A549 (cell line): ENCODE results near the gene SEC24D. TPM values are rescaled to one million over a fixed set of nuclear protein-coding genes. Genes with fewer than 3 reads are reported as not detected.

ENCODE experiments used
- ATAC-seq, 2 experiments: fragments of 200-7000 bp in 1 of 2; fragments of >200 bp in 1 of 2; cut with Nextera tagmentation in 1 of 2; cut with Tn5 transposase in 1 of 2; 3 replicates each; pipeline versions ENCODE4 v1.8.0 to v1.9.1; 2018 to 2020; ENCODE audit warnings: mild to moderate bottlenecking in 1 of 2, moderate library complexity in 1 of 2
- CTCF ChIA-PET: fragments of 300-600 bp; sonication (Branson Sonifier 250); formaldehyde crosslinking; extraction: SDS; loops from one replicate; lab custom pipeline; 2021; ENCODE audit warnings: antibody characterized with exemption, inconsistent platforms; lab: Yijun Ruan, JAX
- POLR2A ChIA-PET: fragments of 350-600 bp; formaldehyde crosslinking; extraction: SDS; loops from one replicate; lab custom pipeline; 2021; ENCODE audit warnings: antibody characterized with exemption, inconsistent platforms; lab: Yijun Ruan, JAX
- DNase-seq, 2 experiments: peaks; one replicate each; pipeline versions ENCODE4 v3.0.0 to v3.0.0-alpha.2; 2011 to 2016; ENCODE audit warnings: low read depth in 1 of 2, low spot score in 1 of 2
- FAIRE-seq: peaks from 2 replicates; lab custom pipeline; 2011; peaks lifted over from hg19 to GRCh38; lab: Jason Lieb, UNC
- H3K27ac ChIP-seq, 2 experiments: fragments of >200 bp; sonication (Bioruptor Twin); formaldehyde crosslinking; 3 replicates each; pipeline ENCODE4 v1.5.1; 2016 to 2017
- H3K4me1 ChIP-seq: fragments of >200 bp; sonication (Bioruptor Twin); formaldehyde crosslinking; 3 replicates; pipeline ENCODE4 v1.6.1; 2016
- H3K4me2 ChIP-seq: fragments of >200 bp; sonication (Bioruptor Twin); formaldehyde crosslinking; 3 replicates; pipeline ENCODE4 v1.6.1; 2016
- H3K4me3 ChIP-seq: fragments of >200 bp; sonication (Bioruptor Twin); formaldehyde crosslinking; 3 replicates; pipeline ENCODE4 v1.5.1; 2016
- H3K9me3 ChIP-seq: fragments of >200 bp; sonication (Bioruptor Twin); formaldehyde crosslinking; 3 replicates; pipeline ENCODE4 v1.6.1; 2016
- CBX2 ChIP-seq: fragments of 200-600 bp; sonication (generic); IDR thresholded peaks from 2 replicates; pipeline ENCODE4 v1.6.1; 2016; ENCODE audit warnings: low read depth, mild to moderate bottlenecking, borderline replicate concordance
- EHMT2 ChIP-seq: fragments of 200-600 bp; sonication (generic); IDR thresholded peaks from 2 replicates; pipeline ENCODE4 v1.6.1; 2016; ENCODE audit warnings: antibody characterized with exemption, low read depth, mild to moderate bottlenecking, moderate library complexity
- FOSL2 ChIP-seq, 2 experiments: fragments of 450-650 bp in 1 of 2; fragments of >200 bp in 1 of 2; sonication (Bioruptor Twin) in 1 of 2; formaldehyde crosslinking; IDR thresholded peaks; 2 replicates each; pipeline versions ENCODE4 v1.5.0 to v1.6.1; 2016 to 2020; ENCODE audit warnings: mild to moderate bottlenecking in 1 of 2, moderate library complexity in 1 of 2
- HOXA7 ChIP-seq: fragments of 250-450 bp; sonication (Bioruptor Pico); IDR thresholded peaks from 2 replicates; pipeline ENCODE4 v1.5.0; 2020; ENCODE audit warnings: mild to moderate bottlenecking, moderate library complexity
- JUN ChIP-seq, 2 experiments: fragments of >200 bp; sonication (Bioruptor Twin); formaldehyde crosslinking; IDR thresholded peaks; 2 replicates in 1 of 2; 3 replicates in 1 of 2; pipeline ENCODE4 v1.6.1; 2016 to 2017
- MAFK ChIP-seq: fragments of 450-650 bp; IDR thresholded peaks from 2 replicates; pipeline ENCODE4 v1.6.1; 2014; ENCODE audit not compliant: partially characterized antibody
- NFE2L2 ChIP-seq: fragments of 150-350 bp; conservative IDR thresholded peaks from 2 replicates; pipeline ENCODE4 v1.6.1; 2014; ENCODE audit warnings: low read length
- NR3C1 ChIP-seq: fragments of >200 bp; sonication (Bioruptor Twin); formaldehyde crosslinking; IDR thresholded peaks from 3 replicates; pipeline ENCODE4 v1.6.1; 2017
- PHF8 ChIP-seq: fragments of 200-600 bp; sonication (generic); IDR thresholded peaks from 2 replicates; pipeline ENCODE4 v1.6.1; 2016; ENCODE audit warnings: low read depth, mild to moderate bottlenecking, antibody characterized with exemption, moderate library complexity, borderline replicate concordance
- RAD21 ChIP-seq, 2 experiments: fragments of >200 bp in 1 of 2; sonication (Bioruptor Twin) in 1 of 2; formaldehyde crosslinking in 1 of 2; IDR thresholded peaks in 1 of 2; conservative IDR thresholded peaks in 1 of 2; 2 replicates in 1 of 2; 3 replicates in 1 of 2; pipeline ENCODE4 v1.6.1; 2012 to 2018; ENCODE audit warnings: inconsistent platforms in 1 of 2
- RFX5 ChIP-seq: fragments of 450-650 bp; IDR thresholded peaks from 2 replicates; pipeline ENCODE4 v1.7.1; 2014; ENCODE audit warnings: antibody characterized with exemption, mild to moderate bottlenecking, moderate library complexity
- SREBF2 ChIP-seq: fragments of 450-650 bp; IDR thresholded peaks from 2 replicates; pipeline ENCODE4 v1.6.1; 2014; ENCODE audit warnings: mild to moderate bottlenecking, moderate library complexity
- TFCP2L1 ChIP-seq: fragments of 250-450 bp; sonication (Bioruptor Pico); IDR thresholded peaks from 2 replicates; pipeline ENCODE4 v1.5.0; 2021; ENCODE audit warnings: mild to moderate bottlenecking
- ZC3H11A ChIP-seq: fragments of 450-650 bp; IDR thresholded peaks from 2 replicates; pipeline ENCODE4 v1.6.1; 2014; ENCODE audit warnings: antibody characterized with exemption, mild to moderate bottlenecking
- WGBS: methylation state at CpG from one replicate; pipeline ENCODE4 v1.1.6; 2017; ENCODE audit errors: missing lambda C conversion rate; 5-methylcytosine and 5-hydroxymethylcytosine counted together
- polyA plus RNA-seq, 4 experiments: library from polyadenylated mRNA; depleted of rRNA in 3 of 4; stranded (reverse); fragments of >200 nt; fragmentation: RNase III in 1 of 4; extraction: RNeasy Plus Mini Kit Qiagen cat#74134 plus additional on column Dnase treatment in 1 of 4; gene quantifications; 2 replicates in 3 of 4; 3 replicates in 1 of 4; pipeline ENCODE4 v1.2.3, GENCODE V29; 2011 to 2017
- TF ChIP-seq, protein P1 (sequence below): IDR thresholded peaks from 2 replicates; pipeline ENCODE4 v1.6.1; 2012; ENCODE audit warnings: low read depth, borderline replicate concordance
- TF ChIP-seq, protein P2 (sequence below): fragments of 250-450 bp; sonication (Bioruptor Pico); IDR thresholded peaks from 2 replicates; pipeline ENCODE4 v1.5.0; 2021; ENCODE audit warnings: mild to moderate bottlenecking, moderate library complexity, borderline replicate concordance
- TF ChIP-seq, protein P3 (sequence below): fragments of 250-450 bp; sonication (Bioruptor Pico); IDR thresholded peaks from 2 replicates; pipeline ENCODE4 v1.5.0; 2020; ENCODE audit warnings: low read depth, mild to moderate bottlenecking, moderate library complexity
- TF ChIP-seq, protein P4 (sequence below): fragments of >200 bp; sonication (Bioruptor Twin); formaldehyde crosslinking; IDR thresholded peaks from 2 replicates; pipeline ENCODE4 v1.6.1; 2016
- TF ChIP-seq, protein P5 (sequence below): fragments of 450-650 bp; IDR thresholded peaks from 2 replicates; pipeline ENCODE4 v1.6.1; 2014; ENCODE audit warnings: antibody characterized with exemption
- TF ChIP-seq, protein P6 (sequence below): fragments of 200-600 bp; sonication (generic); IDR thresholded peaks from 2 replicates; pipeline ENCODE4 v1.6.1; 2016; ENCODE audit warnings: antibody characterized with exemption, mild to moderate bottlenecking, moderate library complexity
- TF ChIP-seq, protein P7 (sequence below): IDR thresholded peaks from 2 replicates; pipeline ENCODE4 v1.6.1; 2012

SEC24D gene
- polyA plus RNA-seq, 2 of the 4 experiments (the other 2 are of a cell fraction), result 12.8 to 15.6 TPM

DNA sequence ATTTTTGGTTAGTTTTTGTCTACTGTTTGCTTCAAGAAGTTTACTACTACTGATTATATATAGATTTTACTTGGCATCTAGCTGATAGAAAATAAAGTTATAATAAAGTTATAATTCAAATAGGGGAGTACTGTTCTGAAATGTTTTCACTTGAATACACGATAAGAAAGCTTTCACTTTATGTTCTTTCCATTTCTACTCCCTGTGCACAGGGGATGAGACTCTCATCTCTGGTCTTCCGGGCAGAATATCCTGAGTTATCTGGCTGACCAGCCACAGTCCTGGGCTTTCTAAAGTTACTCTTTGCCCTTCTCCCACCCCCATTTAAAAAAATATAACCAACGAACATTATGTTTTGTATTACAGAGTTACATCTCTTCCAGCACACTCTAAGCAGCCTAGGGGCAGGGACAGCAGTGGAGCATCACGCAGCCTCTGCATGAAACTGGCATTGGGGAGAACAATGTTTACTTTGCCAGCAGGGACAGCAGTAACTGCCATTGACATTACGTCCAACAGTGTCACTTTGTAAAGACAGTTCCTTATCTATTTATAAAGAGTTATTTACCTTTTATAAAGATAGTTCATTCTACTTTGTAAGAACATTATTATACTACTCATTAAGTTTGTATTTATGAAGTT, 86.5 kb downstream of the SEC24D start (continued):
- TF ChIP-seq, protein P1, sequence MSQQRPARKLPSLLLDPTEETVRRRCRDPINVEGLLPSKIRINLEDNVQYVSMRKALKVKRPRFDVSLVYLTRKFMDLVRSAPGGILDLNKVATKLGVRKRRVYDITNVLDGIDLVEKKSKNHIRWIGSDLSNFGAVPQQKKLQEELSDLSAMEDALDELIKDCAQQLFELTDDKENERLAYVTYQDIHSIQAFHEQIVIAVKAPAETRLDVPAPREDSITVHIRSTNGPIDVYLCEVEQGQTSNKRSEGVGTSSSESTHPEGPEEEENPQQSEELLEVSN, result no peak

DNA sequence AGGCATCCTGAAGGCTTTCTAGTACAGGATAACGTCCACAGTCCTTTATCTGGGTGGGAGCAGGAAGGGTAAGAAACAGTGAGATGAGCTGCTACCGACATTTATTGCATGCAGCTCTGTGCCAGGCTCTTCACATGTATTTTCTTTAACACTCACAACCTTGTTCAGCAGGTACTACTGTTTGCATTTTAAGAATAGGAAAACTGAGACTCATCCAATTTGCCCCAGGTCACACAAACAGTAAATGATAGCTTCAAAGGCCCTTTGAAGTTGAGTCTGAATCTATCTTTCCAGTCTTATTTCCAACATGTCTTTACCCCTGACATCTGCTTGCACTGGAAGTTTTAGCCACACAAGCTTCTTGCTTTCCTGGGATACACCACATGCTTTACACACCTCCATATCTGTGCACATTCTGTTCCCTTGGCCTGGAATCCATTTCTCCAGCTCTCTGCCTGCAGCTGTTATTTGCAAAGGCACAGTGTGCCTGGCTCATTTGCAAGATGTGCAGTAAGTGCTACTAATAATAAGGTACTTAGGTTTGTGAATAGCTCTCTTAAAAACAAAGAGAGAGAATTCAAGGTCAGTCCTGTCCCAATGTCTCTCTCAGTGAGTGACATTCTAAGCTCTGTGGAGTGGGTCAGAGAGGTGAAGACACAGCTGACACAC, 89.5 kb downstream of the SEC24D start:
- Histone ChIP-seq H3K4me3 (no peak overlapping the region), H3K9me3 (no peaks in the 10 kb centered on the region), H3K4me2 (no peak overlapping the region), H3K4me1 (no peaks in the 10 kb centered on the region), H3K27ac (no peak overlapping the region)
- ChIA-PET POLR2A (no interaction called here), CTCF (interaction anchor here (0.9 to 1.7 kb wide), 6 partner anchors 8 to 222 kb away, joined by 3 to 5 read pairs (median 4); partner anchors contain the start of gene SYNPO2)
- FAIRE-seq (no peak), ATAC-seq (no peak), DNase-seq (no peak)
- no peak for TF ChIP-seq TFCP2L1
- no peak for TF ChIP-seq RFX5
- TF ChIP-seq, protein P2, sequence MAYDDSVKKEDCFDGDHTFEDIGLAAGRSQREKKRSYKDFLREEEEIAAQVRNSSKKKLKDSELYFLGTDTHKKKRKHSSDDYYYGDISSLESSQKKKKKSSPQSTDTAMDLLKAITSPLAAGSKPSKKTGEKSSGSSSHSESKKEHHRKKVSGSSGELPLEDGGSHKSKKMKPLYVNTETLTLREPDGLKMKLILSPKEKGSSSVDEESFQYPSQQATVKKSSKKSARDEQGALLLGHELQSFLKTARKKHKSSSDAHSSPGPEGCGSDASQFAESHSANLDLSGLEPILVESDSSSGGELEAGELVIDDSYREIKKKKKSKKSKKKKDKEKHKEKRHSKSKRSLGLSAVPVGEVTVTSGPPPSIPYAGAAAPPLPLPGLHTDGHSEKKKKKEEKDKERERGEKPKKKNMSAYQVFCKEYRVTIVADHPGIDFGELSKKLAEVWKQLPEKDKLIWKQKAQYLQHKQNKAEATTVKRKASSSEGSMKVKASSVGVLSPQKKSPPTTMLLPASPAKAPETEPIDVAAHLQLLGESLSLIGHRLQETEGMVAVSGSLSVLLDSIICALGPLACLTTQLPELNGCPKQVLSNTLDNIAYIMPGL, result no peak
- TF ChIP-seq, protein P3, sequence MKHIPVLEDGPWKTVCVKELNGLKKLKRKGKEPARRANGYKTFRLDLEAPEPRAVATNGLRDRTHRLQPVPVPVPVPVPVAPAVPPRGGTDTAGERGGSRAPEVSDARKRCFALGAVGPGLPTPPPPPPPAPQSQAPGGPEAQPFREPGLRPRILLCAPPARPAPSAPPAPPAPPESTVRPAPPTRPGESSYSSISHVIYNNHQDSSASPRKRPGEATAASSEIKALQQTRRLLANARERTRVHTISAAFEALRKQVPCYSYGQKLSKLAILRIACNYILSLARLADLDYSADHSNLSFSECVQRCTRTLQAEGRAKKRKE (CRISPR knock-in tag), result no peak
- no peak for TF ChIP-seq FOSL2 (IDR thresholded peaks at IDR 0.05)
- no peak for TF ChIP-seq FOSL2 (CRISPR knock-in tag; IDR thresholded peaks at IDR 0.05)
- no peak for TF ChIP-seq JUN (IDR thresholded peaks at IDR 0.05)
- TF ChIP-seq, protein P4, sequence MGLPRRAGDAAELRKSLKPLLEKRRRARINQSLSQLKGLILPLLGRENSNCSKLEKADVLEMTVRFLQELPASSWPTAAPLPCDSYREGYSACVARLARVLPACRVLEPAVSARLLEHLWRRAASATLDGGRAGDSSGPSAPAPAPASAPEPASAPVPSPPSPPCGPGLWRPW, result no peak
- TF ChIP-seq, protein P5, sequence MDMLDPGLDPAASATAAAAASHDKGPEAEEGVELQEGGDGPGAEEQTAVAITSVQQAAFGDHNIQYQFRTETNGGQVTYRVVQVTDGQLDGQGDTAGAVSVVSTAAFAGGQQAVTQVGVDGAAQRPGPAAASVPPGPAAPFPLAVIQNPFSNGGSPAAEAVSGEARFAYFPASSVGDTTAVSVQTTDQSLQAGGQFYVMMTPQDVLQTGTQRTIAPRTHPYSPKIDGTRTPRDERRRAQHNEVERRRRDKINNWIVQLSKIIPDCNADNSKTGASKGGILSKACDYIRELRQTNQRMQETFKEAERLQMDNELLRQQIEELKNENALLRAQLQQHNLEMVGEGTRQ, result no peak
- TF ChIP-seq, protein P6, sequence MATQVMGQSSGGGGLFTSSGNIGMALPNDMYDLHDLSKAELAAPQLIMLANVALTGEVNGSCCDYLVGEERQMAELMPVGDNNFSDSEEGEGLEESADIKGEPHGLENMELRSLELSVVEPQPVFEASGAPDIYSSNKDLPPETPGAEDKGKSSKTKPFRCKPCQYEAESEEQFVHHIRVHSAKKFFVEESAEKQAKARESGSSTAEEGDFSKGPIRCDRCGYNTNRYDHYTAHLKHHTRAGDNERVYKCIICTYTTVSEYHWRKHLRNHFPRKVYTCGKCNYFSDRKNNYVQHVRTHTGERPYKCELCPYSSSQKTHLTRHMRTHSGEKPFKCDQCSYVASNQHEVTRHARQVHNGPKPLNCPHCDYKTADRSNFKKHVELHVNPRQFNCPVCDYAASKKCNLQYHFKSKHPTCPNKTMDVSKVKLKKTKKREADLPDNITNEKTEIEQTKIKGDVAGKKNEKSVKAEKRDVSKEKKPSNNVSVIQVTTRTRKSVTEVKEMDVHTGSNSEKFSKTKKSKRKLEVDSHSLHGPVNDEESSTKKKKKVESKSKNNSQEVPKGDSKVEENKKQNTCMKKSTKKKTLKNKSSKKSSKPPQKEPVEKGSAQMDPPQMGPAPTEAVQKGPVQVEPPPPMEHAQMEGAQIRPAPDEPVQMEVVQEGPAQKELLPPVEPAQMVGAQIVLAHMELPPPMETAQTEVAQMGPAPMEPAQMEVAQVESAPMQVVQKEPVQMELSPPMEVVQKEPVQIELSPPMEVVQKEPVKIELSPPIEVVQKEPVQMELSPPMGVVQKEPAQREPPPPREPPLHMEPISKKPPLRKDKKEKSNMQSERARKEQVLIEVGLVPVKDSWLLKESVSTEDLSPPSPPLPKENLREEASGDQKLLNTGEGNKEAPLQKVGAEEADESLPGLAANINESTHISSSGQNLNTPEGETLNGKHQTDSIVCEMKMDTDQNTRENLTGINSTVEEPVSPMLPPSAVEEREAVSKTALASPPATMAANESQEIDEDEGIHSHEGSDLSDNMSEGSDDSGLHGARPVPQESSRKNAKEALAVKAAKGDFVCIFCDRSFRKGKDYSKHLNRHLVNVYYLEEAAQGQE, result no peak
- no peak for TF ChIP-seq RAD21 (conservative IDR thresholded peaks at IDR 0.05 in 1 of 2, IDR thresholded peaks at IDR 0.05 in 1 of 2)
- no peak for TF ChIP-seq MAFK
- no peak for TF ChIP-seq NFE2L2
- no peak for TF ChIP-seq NR3C1
- TF ChIP-seq SREBF2, result no peak
- no peak for TF ChIP-seq EHMT2
- TF ChIP-seq, protein P7, sequence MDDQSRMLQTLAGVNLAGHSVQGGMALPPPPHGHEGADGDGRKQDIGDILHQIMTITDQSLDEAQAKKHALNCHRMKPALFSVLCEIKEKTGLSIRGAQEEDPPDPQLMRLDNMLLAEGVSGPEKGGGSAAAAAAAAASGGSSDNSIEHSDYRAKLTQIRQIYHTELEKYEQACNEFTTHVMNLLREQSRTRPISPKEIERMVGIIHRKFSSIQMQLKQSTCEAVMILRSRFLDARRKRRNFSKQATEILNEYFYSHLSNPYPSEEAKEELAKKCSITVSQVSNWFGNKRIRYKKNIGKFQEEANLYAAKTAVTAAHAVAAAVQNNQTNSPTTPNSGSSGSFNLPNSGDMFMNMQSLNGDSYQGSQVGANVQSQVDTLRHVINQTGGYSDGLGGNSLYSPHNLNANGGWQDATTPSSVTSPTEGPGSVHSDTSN, result no peak
- TF ChIP-seq CBX2, result no peak
- no peak for TF ChIP-seq PHF8
- no peak for TF ChIP-seq HOXA7
- TF ChIP-seq ZC3H11A, result no peak
- 85% methylated on average over 2 of the region's 2 CpGs for WGBS
